GM18909 (cell line): Measurements from ENCODE around the gene EFCAB6.

Experiments
- ATAC-seq: cut with Tn5 transposase; IDR thresholded peaks from one replicate; pipeline ENCODE4 v1.9.1; 2021; ENCODE audit warnings: mild to moderate bottlenecking; ENCODE audit not compliant: unreplicated experiment, poor library complexity

EFCAB6 gene

DNA sequence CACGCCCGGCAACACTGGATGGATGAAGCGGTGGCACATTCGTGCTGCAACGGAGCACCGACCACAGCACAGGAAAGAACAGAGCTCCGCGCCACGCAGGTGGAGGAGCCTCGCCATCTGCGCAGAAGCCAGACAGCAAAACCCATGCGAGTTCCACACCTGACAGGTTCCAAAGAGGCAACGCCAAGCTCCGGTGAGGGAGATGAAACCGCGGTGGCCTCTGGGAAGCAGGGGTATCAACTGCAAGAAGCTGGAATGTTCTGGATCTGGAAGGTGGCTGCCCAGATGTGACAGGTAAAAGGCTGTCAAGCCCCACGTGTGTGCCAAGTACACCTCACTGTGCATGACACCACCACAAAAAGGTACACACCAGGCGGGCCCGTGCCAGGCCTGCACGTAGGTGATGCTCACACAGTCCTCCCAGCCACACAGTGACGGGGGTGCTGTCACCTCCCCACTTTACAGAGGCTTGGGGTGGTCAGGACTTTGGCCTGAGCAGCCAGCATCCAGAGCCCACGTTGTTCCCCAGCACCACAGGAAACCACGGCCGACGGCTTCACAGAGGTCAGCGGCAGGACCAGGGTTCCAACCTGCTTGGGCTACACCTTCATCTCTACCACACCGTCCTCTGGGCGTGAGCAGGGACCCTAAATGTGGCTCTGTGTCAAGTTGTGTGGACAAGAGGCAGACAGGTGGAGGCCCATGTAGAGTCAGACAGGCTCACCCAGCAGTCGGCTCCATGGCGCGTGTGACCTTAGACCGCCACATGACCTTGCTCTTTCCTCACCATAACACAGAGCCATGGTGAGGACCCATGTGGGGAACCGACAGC, 19.7 kb upstream of the EFCAB6 start:
- ATAC-seq, result no peak

DNA sequence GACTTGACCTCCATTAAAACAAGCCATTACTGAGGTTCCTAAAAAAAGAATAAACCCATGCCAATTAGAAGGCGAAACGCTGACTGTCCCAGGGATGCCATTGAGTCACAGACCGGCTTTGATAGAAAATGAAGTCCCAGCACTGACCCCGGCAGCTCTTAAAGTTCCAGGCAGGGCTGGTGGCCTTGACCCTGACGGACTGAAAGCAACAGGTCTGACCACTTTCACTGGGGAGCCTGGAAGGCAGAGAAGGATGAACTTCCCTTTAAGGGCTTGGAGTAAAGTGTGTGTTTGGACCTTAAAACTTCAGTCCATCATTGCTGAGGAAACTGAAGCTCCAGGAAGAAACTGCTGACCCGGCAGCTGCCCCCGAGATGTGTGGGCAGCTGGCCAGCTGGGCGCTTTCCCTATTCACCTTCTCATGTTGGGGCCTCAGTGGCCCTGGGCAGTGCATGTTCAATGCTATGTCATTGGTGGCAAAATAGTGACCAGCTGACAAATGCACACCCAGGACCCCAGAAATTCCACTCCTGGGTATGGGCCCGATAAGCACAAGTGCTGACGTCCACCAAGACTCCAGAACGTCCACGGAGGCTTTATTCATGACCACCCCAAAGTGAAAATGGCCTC, 18.9 kb upstream of the EFCAB6 start:
- no peak for ATAC-seq

DNA sequence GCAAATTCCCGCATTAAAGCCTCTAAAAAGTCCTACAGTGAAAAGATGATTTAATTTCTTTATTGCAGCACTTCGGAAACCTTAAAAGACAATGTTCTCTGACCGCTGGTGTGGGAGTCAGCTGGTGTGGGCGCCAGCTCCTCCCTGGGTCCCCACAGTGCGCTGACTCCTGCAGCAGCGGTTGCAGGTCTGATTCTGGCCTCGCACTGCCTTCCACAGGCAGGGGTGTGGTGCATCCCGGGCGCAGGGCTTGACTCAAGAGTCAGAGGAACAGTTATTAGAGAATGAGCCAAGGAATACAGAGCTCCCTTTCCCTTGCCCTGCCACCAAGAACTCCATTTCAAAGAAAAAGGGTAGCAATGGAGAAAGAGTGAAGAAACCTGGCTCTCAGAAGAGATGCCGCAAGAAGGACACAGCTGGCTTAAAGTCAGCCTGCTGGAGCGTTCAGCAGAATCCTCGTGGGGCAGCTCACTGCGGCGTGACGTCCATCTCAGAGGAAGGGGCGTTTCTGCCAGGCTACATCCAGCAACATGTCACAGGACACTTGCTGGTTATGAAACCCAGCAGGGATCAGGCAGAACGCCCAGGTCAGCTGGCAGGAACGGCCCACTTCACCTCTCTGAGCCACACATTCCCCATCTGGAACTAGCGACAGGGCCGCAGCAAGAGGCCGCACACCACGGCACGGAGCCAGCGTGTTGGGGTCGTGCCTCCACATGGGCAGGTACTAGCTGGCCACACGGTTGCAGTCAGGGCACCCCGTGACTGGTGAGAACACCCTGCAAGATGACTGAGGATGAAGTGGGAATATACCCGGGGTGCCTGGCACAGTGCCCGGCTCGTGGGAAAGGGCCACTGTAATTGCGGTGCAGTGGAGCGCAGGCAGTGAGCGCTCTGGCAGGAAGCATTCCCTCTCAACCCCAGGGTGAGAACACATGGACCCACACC, 18.1 kb upstream of the EFCAB6 start:
- no peak for ATAC-seq

DNA sequence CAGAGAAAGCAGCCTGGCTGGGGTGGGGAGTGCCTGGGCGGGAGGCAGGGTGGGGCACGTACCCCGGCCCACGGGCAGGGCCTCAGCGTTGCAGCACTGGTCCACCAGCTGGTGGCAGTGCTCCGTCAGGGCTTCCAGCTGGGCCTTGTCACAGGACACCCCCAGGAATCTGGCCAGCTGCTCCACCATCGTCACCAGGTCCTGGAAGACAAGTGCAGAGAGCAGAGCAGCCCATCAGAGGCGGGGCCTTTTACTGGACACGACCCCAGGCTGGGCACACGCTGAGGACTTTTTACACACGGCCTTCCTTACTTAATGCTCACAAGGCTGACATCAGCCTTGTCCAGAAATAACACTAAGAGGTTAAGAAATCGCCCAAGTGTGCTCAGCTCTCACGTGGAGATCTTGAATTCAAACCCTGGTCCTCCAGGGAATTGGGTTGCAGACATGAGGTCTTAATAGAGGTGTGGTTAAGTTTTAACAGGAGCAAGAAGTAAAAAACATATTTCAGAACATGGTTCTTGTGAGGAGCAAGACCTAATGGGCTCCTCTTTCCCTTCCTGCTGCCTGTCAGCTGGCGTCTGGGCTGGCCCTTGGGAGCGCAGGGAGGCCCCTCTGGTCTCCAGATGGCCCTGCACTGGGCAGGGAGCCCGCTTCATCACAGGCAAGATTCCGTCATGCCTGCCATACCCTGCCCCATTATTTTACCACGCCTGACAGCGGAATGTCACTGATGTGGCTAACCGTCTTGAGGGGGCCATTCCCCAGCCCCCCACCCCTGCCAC, 17.1 kb upstream of the EFCAB6 start:
- ATAC-seq, result no peak

DNA sequence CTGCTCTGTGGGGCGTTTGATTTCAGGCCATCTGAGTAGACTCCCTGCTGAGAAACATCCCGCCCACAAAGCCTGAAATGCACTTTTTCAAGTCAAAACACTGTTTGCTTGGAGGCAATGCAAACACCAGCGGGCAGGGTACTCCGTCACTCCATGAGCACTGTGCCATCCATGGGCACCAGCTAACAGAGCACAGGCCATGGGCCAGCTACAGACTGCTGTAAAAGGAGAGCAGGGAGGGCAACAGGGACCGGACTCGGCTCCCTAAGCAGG, 16.6 kb upstream of the EFCAB6 start:
- no peak for ATAC-seq

DNA sequence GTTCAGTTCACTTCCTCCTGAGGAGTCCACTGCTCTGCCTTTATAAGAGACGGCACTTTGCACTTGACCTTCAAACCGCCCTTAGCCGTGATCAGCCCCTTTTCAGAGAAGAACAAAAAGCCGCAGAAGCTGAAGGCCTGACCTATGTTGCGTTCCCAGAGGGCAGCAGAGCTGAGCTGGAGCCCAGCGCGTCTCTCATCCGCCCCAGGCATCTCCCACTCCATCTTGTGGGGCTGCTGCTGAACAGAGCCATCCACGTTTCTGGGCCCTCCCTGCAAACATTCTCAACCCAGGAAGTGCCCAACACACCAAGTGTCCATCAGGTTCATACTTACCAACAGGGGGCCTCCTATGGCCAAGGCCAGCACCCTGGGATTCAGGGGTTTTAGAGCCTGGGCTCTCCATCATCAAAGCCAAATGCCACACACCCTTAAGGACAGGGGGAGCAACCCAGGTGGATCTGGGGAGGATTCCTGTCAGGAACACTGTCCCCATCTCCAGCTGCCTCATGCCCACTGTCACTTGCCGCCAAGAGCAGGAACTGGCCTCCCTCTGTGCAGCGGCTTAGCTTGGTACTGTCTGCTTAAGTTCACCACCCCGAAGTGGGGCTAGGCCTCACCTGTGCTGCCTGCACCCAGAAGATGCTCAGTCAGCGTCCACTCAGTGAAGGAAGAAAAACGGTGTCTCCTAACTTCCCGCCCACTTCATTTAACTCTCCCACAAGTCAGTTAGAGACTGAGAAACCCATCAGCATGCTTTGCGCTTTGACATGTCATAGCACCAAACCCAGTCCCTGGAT, 16.0 kb upstream of the EFCAB6 start:
- no peak for ATAC-seq

DNA sequence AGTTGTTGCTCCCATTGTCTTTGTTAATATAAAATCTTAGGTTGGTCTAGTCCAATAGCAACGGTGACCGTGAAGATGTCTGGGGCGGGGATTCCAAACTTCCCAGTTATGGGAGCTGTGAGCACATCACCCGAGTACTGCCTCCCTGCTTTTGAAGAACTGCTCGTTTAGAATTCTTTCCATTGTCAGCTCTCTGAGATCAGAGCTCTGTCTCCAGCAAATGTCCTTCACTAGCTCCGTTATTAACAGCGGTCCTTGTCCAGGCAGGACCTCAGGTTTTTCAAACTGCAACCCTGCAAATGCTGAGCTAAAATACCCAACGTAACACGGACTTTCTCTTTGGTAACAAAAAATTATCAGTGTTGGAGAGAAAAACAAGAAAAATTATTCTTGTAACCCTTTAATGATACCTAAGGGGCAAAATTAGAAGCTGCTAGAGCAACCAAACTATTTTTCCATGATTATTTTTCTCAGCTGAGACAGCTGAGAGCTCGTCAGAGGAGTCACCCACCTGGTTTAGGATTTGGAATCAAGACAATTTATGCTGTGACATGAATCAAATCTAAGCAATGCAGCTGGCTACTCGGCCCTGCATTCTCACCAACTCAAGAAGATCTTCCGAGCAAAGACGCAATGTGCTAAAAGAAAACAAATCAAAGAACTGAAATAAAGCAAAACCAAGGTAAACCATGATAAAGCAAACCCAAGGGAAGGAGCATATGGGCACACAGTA, 15.1 kb upstream of the EFCAB6 start:
- ATAC-seq, result no peak

DNA sequence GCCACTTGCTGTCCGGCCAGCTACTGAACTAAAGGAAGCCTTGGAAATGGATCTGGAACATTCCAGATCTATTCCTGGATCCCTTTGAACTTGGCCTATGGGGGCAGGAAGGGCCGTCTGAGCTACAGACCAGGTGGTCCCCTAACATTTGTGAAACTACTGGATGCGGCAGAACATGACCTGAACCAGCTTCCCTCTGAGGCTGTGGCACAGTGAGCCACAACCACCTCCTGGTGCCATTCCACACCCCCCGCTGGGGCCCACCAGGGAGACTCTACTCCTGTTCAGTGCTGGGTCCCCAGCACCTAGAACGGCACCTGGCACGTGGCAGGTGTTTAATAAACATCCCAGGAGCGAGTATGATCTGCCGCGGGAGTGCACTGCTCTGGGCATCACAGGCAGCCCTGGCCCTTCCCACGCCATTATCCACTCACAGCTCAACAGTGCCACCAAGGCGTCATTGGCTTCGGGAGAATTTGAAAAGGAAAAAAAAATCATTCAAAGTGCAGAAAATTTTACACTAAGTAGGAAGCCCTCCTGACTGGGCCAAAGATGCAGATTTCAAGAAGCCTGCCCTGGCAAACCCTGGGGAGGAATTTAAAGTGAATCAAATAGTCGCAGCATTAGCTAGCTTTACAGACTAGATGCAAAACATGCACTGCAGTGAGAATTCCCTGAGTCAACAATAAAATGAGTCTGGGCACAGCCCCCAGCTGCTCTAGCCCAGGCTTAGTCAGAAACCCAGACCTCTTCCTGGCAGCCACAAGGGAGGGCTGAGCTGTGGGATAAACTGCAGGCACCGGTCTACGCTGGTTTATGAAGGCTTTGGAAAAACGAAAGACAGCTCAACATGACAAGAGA, 14.3 kb upstream of the EFCAB6 start:
- ATAC-seq, result no peak

DNA sequence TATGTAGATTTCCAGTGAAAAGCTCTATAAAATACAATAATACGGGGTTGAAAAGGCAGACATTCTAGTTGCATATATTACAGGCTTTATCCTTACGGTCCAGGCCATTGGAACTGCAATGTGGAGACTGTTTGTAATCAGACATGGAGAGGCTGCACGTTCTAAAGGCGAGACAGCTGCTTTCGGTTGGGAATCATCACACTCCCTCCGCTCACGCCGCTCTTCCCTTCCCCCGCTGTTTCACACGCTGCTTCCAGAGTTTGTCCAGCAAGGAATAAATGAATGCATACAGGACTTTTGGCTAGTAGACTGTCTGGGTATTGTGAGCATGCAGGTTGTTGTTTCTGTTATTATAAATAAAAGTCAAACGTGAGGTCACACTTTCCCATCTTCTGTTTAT, 13.5 kb upstream of the EFCAB6 start:
- no peak for ATAC-seq

DNA sequence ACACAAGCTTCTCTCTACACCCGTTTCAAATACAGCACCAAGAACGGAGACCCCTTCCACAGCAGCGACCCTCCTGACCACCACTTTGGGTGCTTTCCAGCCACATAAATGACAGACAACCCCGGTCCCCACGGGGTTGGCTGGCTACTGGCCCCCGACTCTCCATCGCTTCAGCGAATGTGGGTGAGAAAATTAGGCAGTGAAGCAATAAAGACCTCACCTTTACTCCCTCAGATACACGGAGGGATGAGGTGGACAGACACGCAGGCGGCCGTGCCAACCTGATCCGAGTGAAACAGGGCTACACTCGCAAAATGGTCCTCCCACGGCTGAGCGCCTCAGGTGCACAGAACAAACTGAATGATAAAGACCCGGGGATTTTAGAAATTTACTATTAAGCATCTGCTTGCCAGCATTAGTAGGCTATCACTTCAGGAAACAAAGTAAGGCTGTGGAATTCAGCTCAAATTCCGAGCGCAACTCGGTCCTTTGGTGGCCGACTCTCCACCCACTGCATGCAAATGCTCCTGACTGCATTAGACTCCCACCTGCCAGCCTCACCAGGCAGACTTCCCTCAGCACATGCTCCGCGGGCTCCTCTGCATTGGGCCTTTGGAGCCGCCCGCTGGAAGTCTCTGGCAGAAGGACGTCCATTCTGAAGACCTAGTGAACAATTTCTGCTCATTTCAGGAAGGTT, 12.8 kb upstream of the EFCAB6 start:
- ATAC-seq, result no peak

DNA sequence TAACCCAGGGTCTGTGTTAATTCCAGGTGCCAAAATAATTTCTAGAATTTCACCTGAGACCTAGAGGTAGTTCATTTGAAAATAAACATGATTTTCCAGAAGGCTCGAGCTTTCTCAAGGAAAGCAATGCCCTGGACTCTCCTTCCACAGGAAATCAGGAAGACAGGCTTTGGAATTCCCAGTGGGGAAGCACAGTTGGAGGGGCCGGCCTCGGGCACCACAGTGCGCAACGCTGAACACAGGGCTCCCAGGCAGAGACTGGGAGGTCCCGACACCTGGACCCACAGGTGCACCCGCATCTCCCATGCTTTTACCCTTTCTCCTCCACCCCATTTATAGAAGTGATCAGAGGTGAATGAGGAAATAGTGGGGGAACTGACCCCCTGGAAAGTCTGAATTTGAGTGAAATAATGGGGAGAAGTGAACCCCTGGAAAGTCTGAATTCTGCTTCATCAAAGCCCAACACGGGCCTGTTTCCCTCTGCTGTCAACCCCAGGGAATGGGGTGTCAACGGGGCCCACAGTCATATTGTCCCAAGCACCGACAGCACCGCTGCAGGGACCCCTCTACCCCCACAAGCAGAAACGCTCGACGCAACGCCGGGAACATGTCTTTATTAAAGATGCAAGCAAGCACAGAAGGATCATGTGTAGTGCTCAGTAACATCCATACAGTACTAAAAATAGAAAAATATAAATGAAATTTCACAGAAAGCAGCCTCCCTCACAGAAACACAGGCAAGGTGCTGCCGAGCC, 12.0 kb upstream of the EFCAB6 start:
- ATAC-seq, result no peak

DNA sequence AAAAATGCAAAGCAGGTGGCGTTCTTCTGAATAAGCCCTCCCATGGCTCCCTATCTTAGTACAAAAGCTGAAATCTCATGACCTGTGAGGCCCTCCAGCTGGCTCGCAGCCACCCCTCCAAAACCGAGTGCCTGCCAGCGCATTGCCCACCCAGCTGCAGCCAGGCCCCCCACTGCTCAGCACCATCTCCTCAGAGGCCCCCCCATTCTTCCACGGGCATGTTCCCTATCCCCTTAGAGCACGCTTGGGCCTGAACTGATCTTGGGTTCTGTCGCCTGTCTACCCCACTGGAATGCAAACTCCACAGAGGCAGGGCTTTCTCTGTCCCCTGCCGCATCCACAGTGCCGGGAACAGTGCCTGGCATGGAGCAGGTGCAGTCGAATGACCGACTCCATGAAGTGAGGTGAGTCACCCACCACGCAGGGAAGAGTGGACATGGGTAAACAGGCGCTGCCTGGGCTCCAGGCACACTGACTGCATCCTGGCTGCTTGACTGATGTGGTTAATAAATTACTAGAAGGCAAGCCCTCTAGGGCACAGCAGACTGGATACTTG, 11.3 kb upstream of the EFCAB6 start:
- ATAC-seq, result no peak

DNA sequence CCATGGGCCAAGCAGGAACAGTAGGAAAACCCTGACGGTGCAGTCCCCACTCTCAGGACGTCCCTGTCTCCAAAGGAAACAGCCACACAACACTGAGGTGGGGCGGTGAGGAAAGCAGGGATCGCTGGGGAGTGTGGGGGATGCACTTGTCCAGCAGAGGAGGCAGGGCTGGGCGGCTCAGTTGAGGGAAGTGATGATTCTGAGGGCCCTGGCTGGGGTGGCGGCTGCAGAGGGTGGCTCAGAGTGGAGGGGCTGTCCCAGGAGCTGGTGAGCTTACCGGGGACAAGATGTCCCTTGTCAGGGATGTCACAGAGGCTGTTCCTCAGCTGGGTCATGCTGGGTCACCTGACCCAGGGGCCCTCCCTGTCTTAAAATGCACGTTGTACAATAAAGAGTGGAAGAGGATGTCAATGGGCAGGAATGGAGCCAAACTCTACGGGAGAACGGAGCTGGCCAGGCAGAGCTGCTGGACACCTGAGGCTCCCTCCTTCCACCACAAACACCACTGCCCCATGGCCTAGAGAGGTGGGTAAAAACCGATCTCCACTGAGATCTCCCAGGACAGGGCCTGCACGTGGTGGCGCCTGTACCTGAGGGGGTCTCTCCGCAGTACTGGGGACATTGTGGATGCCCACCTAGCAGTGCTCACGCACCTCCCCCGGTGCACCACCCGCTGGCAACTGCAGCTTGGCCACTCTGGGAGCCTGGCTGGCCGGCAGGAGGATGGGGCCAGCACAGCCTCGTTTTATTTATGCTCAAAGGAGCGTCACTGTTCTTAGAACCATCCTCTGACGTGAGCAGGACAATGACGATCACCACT, 9.7 kb upstream of the EFCAB6 start:
- no peak for ATAC-seq

DNA sequence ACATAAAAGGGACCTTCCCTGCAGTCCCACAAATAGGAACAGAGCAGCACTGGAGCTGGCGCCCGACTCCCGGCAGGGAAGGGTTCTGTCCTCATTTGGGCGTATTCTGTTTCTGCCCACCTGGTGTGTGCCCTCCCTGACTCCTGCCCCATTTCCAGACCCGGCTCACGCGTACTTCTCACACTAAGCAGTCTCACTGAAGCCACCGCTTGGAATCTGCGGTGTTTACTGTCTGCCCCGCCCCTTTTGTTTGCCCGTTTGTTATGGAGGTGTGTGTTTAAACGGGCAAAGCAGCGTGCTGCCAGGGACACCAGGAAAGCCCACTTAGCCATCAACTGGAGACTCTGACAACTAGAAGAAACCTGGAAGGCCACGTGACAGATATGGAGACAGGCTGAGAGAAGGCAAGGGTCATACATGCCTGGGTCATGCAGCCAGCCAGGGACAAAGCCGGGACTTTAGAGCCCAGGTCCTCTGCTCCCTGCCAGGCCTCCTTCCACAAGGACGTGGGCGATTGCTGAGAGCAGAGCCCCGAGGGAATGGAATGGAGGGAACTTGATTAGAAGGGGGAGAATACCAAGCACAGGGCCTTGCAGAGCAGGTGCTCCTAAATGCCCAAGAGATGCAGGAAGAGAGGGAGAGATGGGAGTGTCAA, 8.7 kb upstream of the EFCAB6 start:
- no peak for ATAC-seq

DNA sequence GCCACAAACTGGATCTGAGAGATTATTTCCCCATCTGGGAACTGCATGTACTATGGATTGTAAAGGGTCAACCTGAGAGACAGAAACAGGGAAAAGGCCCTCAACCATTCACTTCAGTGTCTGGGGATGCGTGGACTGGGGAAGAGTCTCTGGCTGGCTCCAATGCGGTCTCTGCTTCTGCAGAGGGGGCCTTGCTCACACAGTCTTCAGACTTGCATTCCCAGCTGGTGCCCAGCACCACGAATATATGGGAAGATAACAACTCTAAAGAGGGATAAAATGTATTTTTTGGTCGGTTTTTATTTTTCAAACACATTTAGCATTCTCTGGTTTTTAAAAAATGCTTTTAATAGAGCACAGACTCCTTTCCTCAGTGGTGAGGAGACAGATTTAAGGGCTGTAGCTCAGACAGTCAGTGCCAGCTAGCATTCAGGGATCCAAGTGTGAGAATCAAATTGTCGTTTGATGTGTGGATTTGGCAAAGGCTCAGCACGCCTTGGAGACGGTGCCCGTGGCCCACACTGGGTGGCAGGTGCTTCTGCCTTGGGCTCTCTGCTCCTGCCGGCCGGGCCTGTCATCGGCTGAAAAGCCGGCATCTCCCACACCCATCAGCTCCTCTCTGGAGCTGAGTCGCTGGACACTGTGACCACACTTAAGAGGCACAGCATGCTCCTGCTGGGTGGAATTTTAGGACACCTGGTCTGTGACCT, 8.0 kb upstream of the EFCAB6 start:
- no peak for ATAC-seq
